Measurements from ENCODE around the gene ATOSA. TPM values are rescaled to one million over a fixed set of nuclear protein-coding genes. Genes with fewer than 3 reads are reported as not detected.

Gene ATOSA
- polyA plus RNA-seq, 2 donors: 28.1 to 104 TPM

- peak overlapping the region; percentile 97 to 99 for H3K27ac ChIP-seq (ENCODE audit: low read depth in 2 of 2, low read length in 1 of 2)
- peak overlapping the region; percentile 80 to 96 for H3K4me3 ChIP-seq (ENCODE audit: low read depth in 1 of 2, low read length in 2 of 2)
- no peaks in the 10 kb centered on the region for H3K9me3 ChIP-seq (ENCODE audit: control insufficient read depth in 2 of 2, insufficient read depth in 1 of 2, low read depth in 1 of 2, low read length in 1 of 2)
- no peaks in the 10 kb centered on the region for H3K36me3 ChIP-seq (ENCODE audit: control insufficient read depth in 2 of 2, insufficient read depth in 2 of 2, low read length in 1 of 2)
- 2% methylated on average over 16 of the region's 16 CpGs for WGBS, 2 donors
- H3K27me3 ChIP-seq (ENCODE audit: control insufficient read depth in 1 of 2, insufficient read depth in 2 of 2, low read length in 2 of 2): no peaks in the 10 kb centered on the region
- H3K4me1 ChIP-seq (ENCODE audit: control insufficient read depth in 2 of 2, insufficient read depth in 2 of 2, low read length in 1 of 2): no peaks in the 10 kb centered on the region
These were observed 1.4 kb downstream of the ATOSA start for GRCh38 chr15:52677593-52678467.

GRCh38 chr15:52674831-52675230 is 4.4 kb downstream of the ATOSA start:
- Histone ChIP-seq H3K4me3 (ENCODE audit: low read depth in 1 of 2, low read length in 2 of 2) (peak overlapping the region in 1 of 2 donors; percentile 38), H3K27ac (ENCODE audit: low read depth in 2 of 2, low read length in 1 of 2) (no peak overlapping the region), H3K36me3 (ENCODE audit: control insufficient read depth in 2 of 2, insufficient read depth in 2 of 2, low read length in 1 of 2) (peaks cover 0 to under 1% of the 10 kb centered on the region in 2 donors), H3K27me3 (ENCODE audit: control insufficient read depth in 1 of 2, insufficient read depth in 2 of 2, low read length in 2 of 2) (no peaks in the 10 kb centered on the region), H3K4me1 (ENCODE audit: control insufficient read depth in 2 of 2, insufficient read depth in 2 of 2, low read length in 1 of 2) (no peaks in the 10 kb centered on the region), H3K9me3 (ENCODE audit: control insufficient read depth in 2 of 2, insufficient read depth in 1 of 2, low read depth in 1 of 2, low read length in 1 of 2) (no peaks in the 10 kb centered on the region)
- WGBS, 2 donors: 60 to 73% methylated on average over 4 of the region's 4 CpGs

- Histone ChIP-seq H3K27ac (ENCODE audit: low read depth in 2 of 2, low read length in 1 of 2) (no peak overlapping the region), H3K4me3 (ENCODE audit: low read depth in 1 of 2, low read length in 2 of 2) (no peak overlapping the region), H3K27me3 (ENCODE audit: control insufficient read depth in 1 of 2, insufficient read depth in 2 of 2, low read length in 2 of 2) (no peaks in the 10 kb centered on the region), H3K4me1 (ENCODE audit: control insufficient read depth in 2 of 2, insufficient read depth in 2 of 2, low read length in 1 of 2) (no peaks in the 10 kb centered on the region), H3K9me3 (ENCODE audit: control insufficient read depth in 2 of 2, insufficient read depth in 1 of 2, low read depth in 1 of 2, low read length in 1 of 2) (no peaks in the 10 kb centered on the region), H3K36me3 (ENCODE audit: control insufficient read depth in 2 of 2, insufficient read depth in 2 of 2, low read length in 1 of 2) (peaks cover 0 to 3% of the 10 kb centered on the region in 2 donors)
These were observed 5.5 kb downstream of the ATOSA start for GRCh38 chr15:52673734-52674133.

GRCh38 chr15:52673312-52673711 is 5.9 kb downstream of the ATOSA start:
- Histone ChIP-seq H3K36me3 (ENCODE audit: control insufficient read depth in 2 of 2, insufficient read depth in 2 of 2, low read length in 1 of 2) (peaks cover 0 to 3% of the 10 kb centered on the region in 2 donors), H3K4me3 (ENCODE audit: low read depth in 1 of 2, low read length in 2 of 2) (no peak overlapping the region), H3K9me3 (ENCODE audit: control insufficient read depth in 2 of 2, insufficient read depth in 1 of 2, low read depth in 1 of 2, low read length in 1 of 2) (no peaks in the 10 kb centered on the region), H3K27me3 (ENCODE audit: control insufficient read depth in 1 of 2, insufficient read depth in 2 of 2, low read length in 2 of 2) (no peaks in the 10 kb centered on the region), H3K4me1 (ENCODE audit: control insufficient read depth in 2 of 2, insufficient read depth in 2 of 2, low read length in 1 of 2) (no peaks in the 10 kb centered on the region), H3K27ac (ENCODE audit: low read depth in 2 of 2, low read length in 1 of 2) (no peak overlapping the region)
- WGBS, 2 donors: 49 to 50% methylated on average over 2 of the region's 2 CpGs

GRCh38 chr15:52672661-52673060 is 6.5 kb downstream of the ATOSA start:
- no peaks in the 10 kb centered on the region for H3K9me3 ChIP-seq (ENCODE audit: control insufficient read depth in 2 of 2, insufficient read depth in 1 of 2, low read depth in 1 of 2, low read length in 1 of 2)
- H3K27ac ChIP-seq (ENCODE audit: low read depth in 2 of 2, low read length in 1 of 2): no peak overlapping the region
- H3K4me3 ChIP-seq (ENCODE audit: low read depth in 1 of 2, low read length in 2 of 2): no peak overlapping the region
- WGBS, 2 donors: 78 to 85% methylated on average over 1 of the region's 1 CpG
- H3K27me3 ChIP-seq (ENCODE audit: control insufficient read depth in 1 of 2, insufficient read depth in 2 of 2, low read length in 2 of 2): no peaks in the 10 kb centered on the region
- no peaks in the 10 kb centered on the region for H3K4me1 ChIP-seq (ENCODE audit: control insufficient read depth in 2 of 2, insufficient read depth in 2 of 2, low read length in 1 of 2)
- peaks cover 0 to 3% of the 10 kb centered on the region in 2 donors for H3K36me3 ChIP-seq (ENCODE audit: control insufficient read depth in 2 of 2, insufficient read depth in 2 of 2, low read length in 1 of 2)

- no peaks in the 10 kb centered on the region for H3K27me3 ChIP-seq (ENCODE audit: control insufficient read depth in 1 of 2, insufficient read depth in 2 of 2, low read length in 2 of 2)
- WGBS, 2 donors: 80% methylated on average over 5 of the region's 5 CpGs
- no peaks in the 10 kb centered on the region for H3K4me1 ChIP-seq (ENCODE audit: control insufficient read depth in 2 of 2, insufficient read depth in 2 of 2, low read length in 1 of 2)
- no peak overlapping the region for H3K4me3 ChIP-seq (ENCODE audit: low read depth in 1 of 2, low read length in 2 of 2)
- H3K27ac ChIP-seq (ENCODE audit: low read depth in 2 of 2, low read length in 1 of 2): no peak overlapping the region
- no peaks in the 10 kb centered on the region for H3K9me3 ChIP-seq (ENCODE audit: control insufficient read depth in 2 of 2, insufficient read depth in 1 of 2, low read depth in 1 of 2, low read length in 1 of 2)
- peaks cover 0 to 3% of the 10 kb centered on the region in 2 donors for H3K36me3 ChIP-seq (ENCODE audit: control insufficient read depth in 2 of 2, insufficient read depth in 2 of 2, low read length in 1 of 2)
These were observed 9.1 kb downstream of the ATOSA start for GRCh38 chr15:52670087-52670486.

- Histone ChIP-seq H3K4me1 (ENCODE audit: control insufficient read depth in 2 of 2, insufficient read depth in 2 of 2, low read length in 1 of 2) (no peaks in the 10 kb centered on the region), H3K27ac (ENCODE audit: low read depth in 2 of 2, low read length in 1 of 2) (no peak overlapping the region), H3K9me3 (ENCODE audit: control insufficient read depth in 2 of 2, insufficient read depth in 1 of 2, low read depth in 1 of 2, low read length in 1 of 2) (no peaks in the 10 kb centered on the region), H3K27me3 (ENCODE audit: control insufficient read depth in 1 of 2, insufficient read depth in 2 of 2, low read length in 2 of 2) (no peaks in the 10 kb centered on the region), H3K4me3 (ENCODE audit: low read depth in 1 of 2, low read length in 2 of 2) (no peak overlapping the region), H3K36me3 (ENCODE audit: control insufficient read depth in 2 of 2, insufficient read depth in 2 of 2, low read length in 1 of 2) (peaks cover 0 to 6% of the 10 kb centered on the region in 2 donors)
- WGBS, 2 donors: 87 to 89% methylated on average over 4 of the region's 4 CpGs
These were observed 11.1 kb downstream of the ATOSA start for GRCh38 chr15:52668133-52668532.

- 64 to 81% methylated on average over 3 of the region's 3 CpGs for WGBS, 2 donors
- Histone ChIP-seq H3K27me3 (ENCODE audit: control insufficient read depth in 1 of 2, insufficient read depth in 2 of 2, low read length in 2 of 2) (no peaks in the 10 kb centered on the region), H3K27ac (ENCODE audit: low read depth in 2 of 2, low read length in 1 of 2) (no peak overlapping the region), H3K9me3 (ENCODE audit: control insufficient read depth in 2 of 2, insufficient read depth in 1 of 2, low read depth in 1 of 2, low read length in 1 of 2) (no peaks in the 10 kb centered on the region), H3K4me1 (ENCODE audit: control insufficient read depth in 2 of 2, insufficient read depth in 2 of 2, low read length in 1 of 2) (no peaks in the 10 kb centered on the region), H3K36me3 (ENCODE audit: control insufficient read depth in 2 of 2, insufficient read depth in 2 of 2, low read length in 1 of 2) (peaks cover 0 to 6% of the 10 kb centered on the region in 2 donors), H3K4me3 (ENCODE audit: low read depth in 1 of 2, low read length in 2 of 2) (no peak overlapping the region)
These were observed 11.6 kb downstream of the ATOSA start for GRCh38 chr15:52667597-52667996.

GRCh38 chr15:52663536-52664294 is 15.5 kb downstream of the ATOSA start:
- Histone ChIP-seq H3K36me3 (ENCODE audit: control insufficient read depth in 2 of 2, insufficient read depth in 2 of 2, low read length in 1 of 2) (peaks cover 0 to 3% of the 10 kb centered on the region in 2 donors), H3K4me1 (ENCODE audit: control insufficient read depth in 2 of 2, insufficient read depth in 2 of 2, low read length in 1 of 2) (no peaks in the 10 kb centered on the region)
- 89 to 94% methylated on average over 3 of the region's 3 CpGs for WGBS, 2 donors

More at GRCh38 chr15:52663536-52664294, 15.5 kb downstream of the ATOSA start:
- Histone ChIP-seq H3K27me3 (ENCODE audit: control insufficient read depth in 1 of 2, insufficient read depth in 2 of 2, low read length in 2 of 2) (no peaks in the 10 kb centered on the region), H3K27ac (ENCODE audit: low read depth in 2 of 2, low read length in 1 of 2) (no peak overlapping the region), H3K4me3 (ENCODE audit: low read depth in 1 of 2, low read length in 2 of 2) (no peak overlapping the region), H3K9me3 (ENCODE audit: control insufficient read depth in 2 of 2, insufficient read depth in 1 of 2, low read depth in 1 of 2, low read length in 1 of 2) (no peaks in the 10 kb centered on the region)

All from esophagus (tissue), 2 donors.